K562 (cell line): ENCODE measurements around the gene BCL2L1. TPM values are rescaled to one million over a fixed set of nuclear protein-coding genes. Genes with fewer than 3 reads are reported as not detected.

Experiments
- CBFA2T2 ChIP-seq: fragments of 450-650 bp; conservative IDR thresholded peaks from 2 replicates; pipeline ENCODE4 v1.6.1; 2017; ENCODE audit warnings: mild to moderate bottlenecking
- CBFA2T3 ChIP-seq: fragments of 450-650 bp; IDR thresholded peaks from 2 replicates; pipeline ENCODE4 v1.6.1; 2017
- FIP1L1 ChIP-seq: fragments of 200-400 bp; formaldehyde crosslinking; IDR thresholded peaks from 2 replicates; pipeline ENCODE4 v1.6.1; 2018; ENCODE audit warnings: mild to moderate bottlenecking, low read depth, low read length; ENCODE audit not compliant: poor library complexity, severe bottlenecking
- FOXP1 ChIP-seq: sonication (generic); formaldehyde crosslinking; IDR thresholded peaks from 2 replicates; pipeline ENCODE4 v1.8.0; 2022; ENCODE audit warnings: mild to moderate bottlenecking, missing genetic modification reagents
- HDAC8 ChIP-seq: fragments of 450-650 bp; IDR thresholded peaks from 2 replicates; pipeline ENCODE4 v1.6.1; 2016; ENCODE audit warnings: mild to moderate bottlenecking, missing genetic modification characterization, moderate library complexity, missing compliant biosample characterization
- HNRNPH1 ChIP-seq: fragments of 200-400 bp; formaldehyde crosslinking; optimal IDR thresholded peaks from 2 replicates; pipeline ENCODE3; 2017; ENCODE audit warnings: low read depth, mild to moderate bottlenecking, low read length, moderate library complexity
- IRF2 ChIP-seq: sonication (generic); formaldehyde crosslinking; IDR thresholded peaks from 2 replicates; pipeline ENCODE4 v1.8.1; 2022; ENCODE audit warnings: mild to moderate bottlenecking, missing genetic modification reagents
- JUN ChIP-seq, 2 experiments: sonication (generic) in 1 of 2; formaldehyde crosslinking in 1 of 2; IDR thresholded peaks; 2 replicates each; pipeline versions ENCODE4 v1.6.1 to v1.8.0; 2012 to 2022; ENCODE audit warnings: borderline replicate concordance in 2 of 2, mild to moderate bottlenecking in 2 of 2, improper control_type of control experiment in 1 of 2, low read depth in 1 of 2, low read length in 1 of 2, missing genetic modification reagents in 1 of 2
- KDM1A ChIP-seq, 2 experiments: fragments of 450-650 bp; IDR thresholded peaks; 2 replicates each; pipeline ENCODE4 v1.6.1; 2016; ENCODE audit warnings: mild to moderate bottlenecking in 2 of 2
- NCOR1 ChIP-seq: fragments of 450-650 bp; IDR thresholded peaks from 2 replicates; pipeline ENCODE4 v1.6.1; 2016; ENCODE audit warnings: mild to moderate bottlenecking, moderate library complexity
- POLR3G ChIP-seq: IDR thresholded peaks from 2 replicates; pipeline ENCODE4 v1.6.1; 2011; ENCODE audit not compliant: insufficient read length, insufficient replicate concordance; ENCODE audit errors: extremely low read depth
- POU5F1 ChIP-seq: fragments of 150-350 bp; IDR thresholded peaks from 2 replicates; pipeline ENCODE4 v1.6.1; 2014; ENCODE audit warnings: borderline replicate concordance, low read length, low read depth, mild to moderate bottlenecking; ENCODE audit not compliant: partially characterized antibody
- PRPF4 ChIP-seq: fragments of 200-400 bp; formaldehyde crosslinking; IDR thresholded peaks from one replicate; pipeline ENCODE4 v1.6.1; 2017; ENCODE audit warnings: low read length, low read depth, mild to moderate bottlenecking; ENCODE audit not compliant: insufficient read depth, poor library complexity, severe bottlenecking
- RHOXF2B ChIP-seq: fragments of 250-450 bp; sonication (Bioruptor Pico); conservative IDR thresholded peaks from 2 replicates; pipeline ENCODE4 v1.5.1; 2021
- SMARCC2 ChIP-seq: fragments of 450-650 bp; IDR thresholded peaks from 2 replicates; pipeline ENCODE4 v1.6.1; 2017; ENCODE audit warnings: antibody characterized with exemption, moderate library complexity, mild to moderate bottlenecking, low read depth
- SP1 ChIP-seq: sonication (generic); formaldehyde crosslinking; IDR thresholded peaks from 2 replicates; pipeline ENCODE4 v1.8.1; 2022; ENCODE audit warnings: mild to moderate bottlenecking, missing genetic modification reagents
- ZFX ChIP-seq: sonication (generic); formaldehyde crosslinking; IDR thresholded peaks from 2 replicates; pipeline ENCODE4 v1.8.0; 2022; ENCODE audit warnings: mild to moderate bottlenecking, missing genetic modification reagents, moderate library complexity
- ZKSCAN1 ChIP-seq: fragments of 150-350 bp; IDR thresholded peaks from 2 replicates; pipeline ENCODE4 v1.6.1; 2016; ENCODE audit warnings: low read depth, low read length
- ZNF232 ChIP-seq: sonication (generic); formaldehyde crosslinking; IDR thresholded peaks from 2 replicates; pipeline ENCODE4 v1.8.0; 2022; ENCODE audit warnings: mild to moderate bottlenecking, missing genetic modification reagents
- polyA plus RNA-seq, 8 experiments: library from polyadenylated mRNA; depleted of rRNA in 4 of 8; stranded (reverse) in 5 of 8; unstranded in 3 of 8; fragments of >200 nt; fragmentation: Nextera tagmentation in 2 of 8; fragmentation: Illumina TruSeq in 1 of 8; extraction: Ambion mirVana in 2 of 8; extraction: Trizol in 1 of 8; gene quantifications; 2 replicates each; pipeline versions ENCODE4 v1.2.1 to v1.2.3, GENCODE V29; 2011 to 2014; ENCODE audit warnings: inconsistent platforms in 1 of 8, missing spikeins in 1 of 8
- total RNA-seq, 7 experiments: library from RNA; depleted of rRNA in 6 of 7; stranded (reverse); fragments of >200 nt in 6 of 7; fragmentation: Illumina TruSeq in 2 of 7; extraction: Trizol in 2 of 7; gene quantifications; 2 replicates each; pipeline versions ENCODE4 v1.2.1 to v1.2.3, GENCODE V29; 2011 to 2021; ENCODE audit warnings: low replicate concordance in 1 of 7
- TF ChIP-seq, protein P1 (sequence below): fragments of 450-650 bp; IDR thresholded peaks from 2 replicates; pipeline ENCODE4 v1.6.1; 2016
- TF ChIP-seq, protein P2 (sequence below): fragments of 250-450 bp; sonication (Bioruptor Pico); IDR thresholded peaks from 2 replicates; pipeline ENCODE4 v1.4.0; 2020
- TF ChIP-seq, protein P3 (sequence below): sonication (generic); formaldehyde crosslinking; IDR thresholded peaks from 2 replicates; pipeline ENCODE4 v1.8.0; 2022; ENCODE audit warnings: missing genetic modification reagents, mild to moderate bottlenecking, borderline replicate concordance
- TF ChIP-seq, protein P4 (sequence below): fragments of 450-650 bp; IDR thresholded peaks from 2 replicates; pipeline ENCODE4 v1.6.1; 2017; ENCODE audit warnings: mild to moderate bottlenecking, moderate library complexity

The BCL2L1 gene
- total and polyA plus RNA-seq, 9 of the 15 experiments (the other 6 are each of a cell fraction or from before 2014, with no cell fraction given), result 3.3 to 182 (median 120) TPM

DNA sequence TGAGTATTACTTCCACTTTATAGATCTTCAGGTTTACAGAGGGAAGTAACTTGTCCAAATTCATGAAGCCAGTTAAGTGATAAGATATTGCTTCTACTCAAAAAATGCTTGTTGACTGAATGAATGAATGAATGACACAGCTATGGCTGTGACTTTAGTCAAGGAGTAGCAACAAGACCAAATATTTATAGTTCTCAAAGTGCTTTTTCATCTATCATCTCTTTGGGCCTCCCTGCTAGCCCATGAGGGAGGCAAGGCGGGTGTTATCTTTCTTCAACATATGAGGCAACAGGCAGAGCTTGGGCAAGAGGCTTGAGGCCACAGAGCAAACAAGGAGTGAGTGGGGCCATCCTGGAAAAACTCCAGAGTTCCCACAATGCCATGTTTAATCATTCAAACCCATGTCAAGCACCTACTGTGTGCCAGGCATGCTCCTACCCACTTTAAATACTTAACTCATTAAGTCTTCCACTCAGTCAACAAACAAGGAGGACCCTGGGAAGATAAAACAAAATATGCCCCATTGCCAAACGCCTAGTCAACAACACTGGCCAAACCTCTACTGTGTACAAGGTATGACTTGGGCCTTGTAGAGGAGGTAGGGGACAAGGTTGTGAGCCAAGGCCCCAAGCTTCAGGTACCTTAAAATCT, 15.9 kb downstream of the BCL2L1 start (continued):
- TF ChIP-seq PRPF4 (no peak), JUN (IDR thresholded peaks at IDR 0.05; ENCODE audit: borderline replicate concordance, low read depth, low read length) (no peak), JUN (CRISPR knock-in tag; IDR thresholded peaks at IDR 0.05; ENCODE audit: borderline replicate concordance) (no peak), POLR3G (no peak), FOXP1 (CRISPR knock-in tag) (no peak), IRF2 (CRISPR knock-in tag) (no peak), SP1 (CRISPR knock-in tag) (no peak), ZKSCAN1 (peak; percentile 99), RHOXF2B (CRISPR knock-in tag) (0 out of 2 replicates have a peak, but pooled peaks have one; percentile 65), CBFA2T2 (peak; percentile 89), NCOR1 (peak; percentile 92), POU5F1 (no peak), KDM1A (IDR thresholded peaks at IDR 0.05) (peak; percentile 81 to 89), SMARCC2 (peak; percentile 90), ZFX (CRISPR knock-in tag) (no peak), HNRNPH1 (no peak), CBFA2T3 (peak; percentile 96), ZNF232 (CRISPR knock-in tag) (no peak), HDAC8 (tag) (no peak), FIP1L1 (no peak)
- TF ChIP-seq, protein P1, sequence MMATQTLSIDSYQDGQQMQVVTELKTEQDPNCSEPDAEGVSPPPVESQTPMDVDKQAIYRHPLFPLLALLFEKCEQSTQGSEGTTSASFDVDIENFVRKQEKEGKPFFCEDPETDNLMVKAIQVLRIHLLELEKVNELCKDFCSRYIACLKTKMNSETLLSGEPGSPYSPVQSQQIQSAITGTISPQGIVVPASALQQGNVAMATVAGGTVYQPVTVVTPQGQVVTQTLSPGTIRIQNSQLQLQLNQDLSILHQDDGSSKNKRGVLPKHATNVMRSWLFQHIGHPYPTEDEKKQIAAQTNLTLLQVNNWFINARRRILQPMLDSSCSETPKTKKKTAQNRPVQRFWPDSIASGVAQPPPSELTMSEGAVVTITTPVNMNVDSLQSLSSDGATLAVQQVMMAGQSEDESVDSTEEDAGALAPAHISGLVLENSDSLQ, result peak; percentile 82
- TF ChIP-seq, protein P2, sequence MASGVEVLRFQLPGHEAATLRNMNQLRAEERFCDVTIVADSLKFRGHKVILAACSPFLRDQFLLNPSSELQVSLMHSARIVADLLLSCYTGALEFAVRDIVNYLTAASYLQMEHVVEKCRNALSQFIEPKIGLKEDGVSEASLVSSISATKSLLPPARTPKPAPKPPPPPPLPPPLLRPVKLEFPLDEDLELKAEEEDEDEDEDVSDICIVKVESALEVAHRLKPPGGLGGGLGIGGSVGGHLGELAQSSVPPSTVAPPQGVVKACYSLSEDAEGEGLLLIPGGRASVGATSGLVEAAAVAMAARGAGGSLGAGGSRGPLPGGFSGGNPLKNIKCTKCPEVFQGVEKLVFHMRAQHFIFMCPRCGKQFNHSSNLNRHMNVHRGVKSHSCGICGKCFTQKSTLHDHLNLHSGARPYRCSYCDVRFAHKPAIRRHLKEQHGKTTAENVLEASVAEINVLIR, result no peak
- TF ChIP-seq, protein P3, sequence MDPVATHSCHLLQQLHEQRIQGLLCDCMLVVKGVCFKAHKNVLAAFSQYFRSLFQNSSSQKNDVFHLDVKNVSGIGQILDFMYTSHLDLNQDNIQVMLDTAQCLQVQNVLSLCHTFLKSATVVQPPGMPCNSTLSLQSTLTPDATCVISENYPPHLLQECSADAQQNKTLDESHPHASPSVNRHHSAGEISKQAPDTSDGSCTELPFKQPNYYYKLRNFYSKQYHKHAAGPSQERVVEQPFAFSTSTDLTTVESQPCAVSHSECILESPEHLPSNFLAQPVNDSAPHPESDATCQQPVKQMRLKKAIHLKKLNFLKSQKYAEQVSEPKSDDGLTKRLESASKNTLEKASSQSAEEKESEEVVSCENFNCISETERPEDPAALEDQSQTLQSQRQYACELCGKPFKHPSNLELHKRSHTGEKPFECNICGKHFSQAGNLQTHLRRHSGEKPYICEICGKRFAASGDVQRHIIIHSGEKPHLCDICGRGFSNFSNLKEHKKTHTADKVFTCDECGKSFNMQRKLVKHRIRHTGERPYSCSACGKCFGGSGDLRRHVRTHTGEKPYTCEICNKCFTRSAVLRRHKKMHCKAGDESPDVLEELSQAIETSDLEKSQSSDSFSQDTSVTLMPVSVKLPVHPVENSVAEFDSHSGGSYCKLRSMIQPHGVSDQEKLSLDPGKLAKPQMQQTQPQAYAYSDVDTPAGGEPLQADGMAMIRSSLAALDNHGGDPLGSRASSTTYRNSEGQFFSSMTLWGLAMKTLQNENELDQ (CRISPR knock-in tag), result no peak
- TF ChIP-seq, protein P4, sequence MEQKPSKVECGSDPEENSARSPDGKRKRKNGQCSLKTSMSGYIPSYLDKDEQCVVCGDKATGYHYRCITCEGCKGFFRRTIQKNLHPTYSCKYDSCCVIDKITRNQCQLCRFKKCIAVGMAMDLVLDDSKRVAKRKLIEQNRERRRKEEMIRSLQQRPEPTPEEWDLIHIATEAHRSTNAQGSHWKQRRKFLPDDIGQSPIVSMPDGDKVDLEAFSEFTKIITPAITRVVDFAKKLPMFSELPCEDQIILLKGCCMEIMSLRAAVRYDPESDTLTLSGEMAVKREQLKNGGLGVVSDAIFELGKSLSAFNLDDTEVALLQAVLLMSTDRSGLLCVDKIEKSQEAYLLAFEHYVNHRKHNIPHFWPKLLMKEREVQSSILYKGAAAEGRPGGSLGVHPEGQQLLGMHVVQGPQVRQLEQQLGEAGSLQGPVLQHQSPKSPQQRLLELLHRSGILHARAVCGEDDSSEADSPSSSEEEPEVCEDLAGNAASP, result no peak
